T-cell (primary cell): ENCODE data around the gene NUP98. TPM values are rescaled to one million over a fixed set of nuclear protein-coding genes. Genes with fewer than 3 reads are reported as not detected.
A peak's percentile ranks its signal among the peaks of the same experiment; 100 is the strongest.

ENCODE experiments used
- ATAC-seq, 4 experiments: fragments of 200-7000 bp in 3 of 4; fragments of 150-1000 bp in 1 of 4; cut with Tn5 transposase; replicated peaks in 1 of 4; 1 replicate in 3 of 4; 2 replicates in 1 of 4; pipeline ENCODE4 v1.10.0; 2021; ENCODE audit warnings: moderate library complexity in 3 of 4, mild to moderate bottlenecking in 2 of 4, moderate number of reproducible peaks in 1 of 4
- CTCF ChIA-PET, 2 donors: fragments of 300-600 bp; sonication (Branson Sonifier 250); formaldehyde crosslinking; loops; one replicate each; lab custom pipeline; 2022; ENCODE audit warnings: antibody characterized with exemption in 2 of 2; lab: Charles Lee
- POLR2A ChIA-PET, 2 donors: fragments of 300-600 bp; sonication (Branson Sonifier 250); formaldehyde crosslinking; loops; one replicate each; lab custom pipeline; 2022; ENCODE audit warnings: antibody characterized with exemption in 2 of 2; lab: Charles Lee
- DNase-seq, 35 experiments: peaks; one replicate each; pipeline versions ENCODE4 v3.0.0 to v3.0.0-alpha.2; 2013 to 2023
- H3K27ac ChIP-seq: one replicate; pipeline ENCODE4 v1.5.1; 2013; ENCODE audit warnings: low read length
- H3K27me3 ChIP-seq, 2 experiments: replicated peaks in 1 of 2; 1 replicate in 1 of 2; 2 replicates in 1 of 2; pipeline versions ENCODE4 v1.6.1 to v1.7.0; 2013; ENCODE audit warnings: low read length in 1 of 2, mixed read lengths in 1 of 2; ENCODE audit not compliant: control insufficient read depth in 2 of 2, insufficient read depth in 2 of 2; ENCODE audit errors: extremely low read depth in 1 of 2
- H3K36me3 ChIP-seq, 2 donors: 1 replicate in 1 of 2; 2 replicates in 1 of 2; pipeline versions ENCODE4 v1.6.1 to v1.7.0; 2013; ENCODE audit warnings: low read length in 1 of 2; ENCODE audit not compliant: control insufficient read depth in 2 of 2, insufficient read depth in 1 of 2; ENCODE audit errors: extremely low read depth in 1 of 2
- H3K4me1 ChIP-seq, 2 experiments: 1 replicate in 1 of 2; 2 replicates in 1 of 2; pipeline versions ENCODE4 v1.6.1 to v1.7.0; 2013; ENCODE audit warnings: low read length in 2 of 2, mixed read lengths in 1 of 2; ENCODE audit not compliant: insufficient read depth in 2 of 2, control insufficient read depth in 1 of 2; ENCODE audit errors: extremely low read depth in 1 of 2
- H3K4me3 ChIP-seq, 2 donors: 1 replicate in 1 of 2; 2 replicates in 1 of 2; pipeline versions ENCODE4 v1.5.1 to v1.7.0; 2013; ENCODE audit warnings: mild to moderate bottlenecking in 2 of 2, low read length in 1 of 2, moderate library complexity in 1 of 2; ENCODE audit not compliant: control insufficient read depth in 1 of 2; ENCODE audit errors: extremely low read depth in 1 of 2
- H3K9me3 ChIP-seq: 2 replicates; pipeline ENCODE4 v1.7.0; 2013
- H3K27ac Mint-ChIP-seq, 2 donors: one replicate each; pipeline ENCODE4 v1.8.0; 2020 to 2021; ENCODE audit warnings: mild to moderate bottlenecking in 2 of 2, mixed read lengths in 2 of 2
- H3K27me3 Mint-ChIP-seq, 2 donors: one replicate each; pipeline ENCODE4 v1.8.0; 2021 to 2022; ENCODE audit warnings: mixed read lengths in 2 of 2
- H3K36me3 Mint-ChIP-seq: one replicate; pipeline ENCODE4 v1.8.0; 2021; ENCODE audit warnings: mixed read lengths
- H3K4me1 Mint-ChIP-seq, 3 donors: one replicate each; pipeline ENCODE4 v1.8.0; 2020 to 2022; ENCODE audit warnings: mixed read lengths in 3 of 3, mild to moderate bottlenecking in 1 of 3
- H3K4me3 Mint-ChIP-seq, 3 donors: one replicate each; pipeline ENCODE4 v1.8.0; 2020 to 2022; ENCODE audit warnings: mild to moderate bottlenecking in 3 of 3, mixed read lengths in 3 of 3, moderate library complexity in 3 of 3
- H3K9me3 Mint-ChIP-seq, 3 donors: one replicate each; pipeline ENCODE4 v1.8.0; 2020 to 2022; ENCODE audit warnings: mixed read lengths in 3 of 3
- WGBS: methylation state at CpG from one replicate; pipeline ENCODE4 v1.1.5; 2013; ENCODE audit warnings: missing lambda C conversion rate; ENCODE audit not compliant: insufficient coverage; 5-methylcytosine and 5-hydroxymethylcytosine counted together
- total RNA-seq, 35 experiments: library from RNA in 6 of 35; stranded (reverse) in 6 of 35; fragments of 120-200 nt in 1 of 35; gene quantifications; one replicate each; pipeline versions ENCODE4 v1.2.1 to v1.2.4 and lab custom pipeline; 2013 to 2026

Gene NUP98
- total RNA-seq, 5 donors from 2014 or later (not counting 1 experiment from before 2014, with no cell fraction given), result 89.1 to 105 (median 102) TPM

DNA sequence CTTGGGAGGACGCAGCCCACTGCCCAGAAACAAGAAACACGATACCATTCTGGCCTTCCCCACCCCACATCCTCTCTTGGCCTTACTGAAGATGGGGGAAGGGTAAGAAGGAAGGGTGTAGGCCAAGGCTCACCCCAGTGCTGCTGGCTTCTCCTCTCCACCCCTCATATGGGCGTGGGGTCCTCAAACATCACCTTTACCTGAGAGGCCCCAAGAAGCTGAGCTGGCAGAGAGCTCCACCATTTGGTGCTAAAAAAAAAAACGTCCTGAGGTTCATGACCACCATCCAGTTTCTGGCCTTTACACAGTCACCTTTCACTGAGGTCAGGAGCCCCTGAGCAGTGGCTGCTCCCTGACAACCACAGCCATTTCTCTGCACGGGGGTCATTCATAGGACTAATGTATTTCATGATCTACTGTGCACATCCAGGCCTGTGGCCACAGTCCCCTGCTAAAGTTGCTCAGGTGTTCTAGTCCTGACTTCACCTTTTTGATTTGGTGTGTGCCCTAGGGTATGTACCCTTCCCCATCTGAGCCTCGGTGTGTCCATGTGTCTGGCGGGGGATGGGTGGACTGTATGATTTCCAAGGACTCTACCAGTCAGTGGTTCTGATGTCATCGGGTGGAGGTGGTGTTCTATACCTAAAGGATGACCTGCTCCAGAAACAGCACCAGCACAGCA, 28.3 kb upstream of the NUP98 start:
- H3K36me3 Mint-ChIP-seq, result peaks cover 20% of the 10 kb centered on the region
- no peak for ATAC-seq

DNA sequence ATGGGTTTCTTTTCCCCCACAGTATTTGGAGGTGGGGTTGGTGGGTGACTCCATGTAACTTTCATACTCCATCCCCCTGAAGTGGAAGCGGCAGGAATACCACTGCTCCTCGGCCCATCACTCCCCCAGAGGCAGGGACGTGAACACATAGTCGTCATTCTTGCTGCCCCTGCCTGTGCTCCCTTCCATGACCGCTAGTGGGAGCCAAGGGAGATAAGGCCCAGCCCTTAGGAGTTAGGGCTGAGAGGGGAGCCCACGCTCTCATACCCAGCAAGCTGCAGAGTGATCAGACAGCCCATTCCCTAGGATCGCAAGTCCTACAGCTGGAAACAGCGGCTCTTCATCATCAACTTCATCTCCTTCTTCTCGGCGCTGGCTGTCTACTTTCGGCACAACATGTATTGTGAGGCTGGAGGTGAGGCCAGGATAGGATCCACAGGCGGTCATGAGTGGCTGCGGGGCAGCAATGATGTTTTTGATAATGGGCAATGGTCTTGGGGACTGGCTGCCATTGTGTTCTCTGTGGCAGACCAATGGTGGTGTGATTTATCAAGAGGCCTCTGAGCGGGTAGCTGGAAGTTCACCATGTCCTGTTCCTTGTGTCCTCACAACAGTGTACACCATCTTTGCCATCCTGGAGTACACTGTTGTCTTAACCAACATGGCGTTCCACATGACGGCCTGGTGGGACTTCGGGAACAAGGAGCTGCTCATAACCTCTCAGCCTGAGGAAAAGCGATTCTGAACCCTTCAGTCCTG, 27.5 kb upstream of the NUP98 start:
- no peaks in the 10 kb centered on the region for H3K27me3 Mint-ChIP-seq
- peak overlapping the region; percentile 83 to 88 for H3K27ac Mint-ChIP-seq
- Histone ChIP-seq H3K36me3 (peaks cover 20 to 42% of the 10 kb centered on the region in 2 donors), H3K27me3 (no peaks in the 10 kb centered on the region), H3K27ac (peak overlapping the region; percentile 32), H3K4me1 (peaks cover 2 to 22% of the 10 kb centered on the region in 2 experiments), H3K4me3 (no peak overlapping the region), H3K9me3 (no peaks in the 10 kb centered on the region)
- 67% methylated on average over 9 of the region's 18 CpGs for WGBS
- no peak overlapping the region for H3K4me3 Mint-ChIP-seq
- POLR2A ChIA-PET, result interaction anchor here (0.6 to 1.0 kb wide), 5 partner anchors 13 to 855 kb away, joined by 3 to 9 read pairs (median 5); no protein-coding TSS in a partner anchor
- ATAC-seq, result peak; percentile 89 to 94 (median 92)
- CTCF ChIA-PET, result interaction anchor here (0.6 to 2.4 kb wide), 13 partner anchors 10 to 248 kb away, joined by 3 to 13 read pairs (median 4); partner anchors contain the start of genes RHOG (in 1 of the 2) and STIM1 (in 1 of the 2)
- DNase-seq, result peak; percentile 65 to 88 (median 80)
- no peaks in the 10 kb centered on the region for H3K9me3 Mint-ChIP-seq
- peaks cover 38 to 48% (median 41%) of the 10 kb centered on the region in 3 donors for H3K4me1 Mint-ChIP-seq
- peaks cover 16% of the 10 kb centered on the region for H3K36me3 Mint-ChIP-seq

More for the DNA sequence above, 28.3 kb upstream of the NUP98 start:
- DNase-seq, result no peak
- Mint-ChIP-seq H3K9me3 (no peaks in the 10 kb centered on the region), H3K27me3 (no peaks in the 10 kb centered on the region), H3K27ac (peak overlapping the region; percentile 83 to 88), H3K4me3 (no peak overlapping the region), H3K4me1 (peaks cover 41 to 56% (median 41%) of the 10 kb centered on the region in 3 donors)
- Histone ChIP-seq H3K36me3 (peaks cover 21 to 48% of the 10 kb centered on the region in 2 donors), H3K27me3 (no peaks in the 10 kb centered on the region), H3K9me3 (no peaks in the 10 kb centered on the region), H3K4me3 (no peak overlapping the region), H3K27ac (peak overlapping the region; percentile 21), H3K4me1 (peaks cover 2 to 23% of the 10 kb centered on the region in 2 experiments)
- ChIA-PET POLR2A (interaction anchor here (0.6 to 1.0 kb wide), 5 partner anchors 13 to 856 kb away, joined by 3 to 9 read pairs (median 5); no protein-coding TSS in a partner anchor), CTCF (interaction anchor here (0.6 to 2.4 kb wide), 11 partner anchors 9 to 247 kb away, joined by 3 to 13 read pairs (median 5); partner anchors contain the start of genes RHOG (in 1 of the 2) and STIM1 (in 1 of the 2))
- WGBS, result 57% methylated on average over 1 of the region's 8 CpGs

DNA sequence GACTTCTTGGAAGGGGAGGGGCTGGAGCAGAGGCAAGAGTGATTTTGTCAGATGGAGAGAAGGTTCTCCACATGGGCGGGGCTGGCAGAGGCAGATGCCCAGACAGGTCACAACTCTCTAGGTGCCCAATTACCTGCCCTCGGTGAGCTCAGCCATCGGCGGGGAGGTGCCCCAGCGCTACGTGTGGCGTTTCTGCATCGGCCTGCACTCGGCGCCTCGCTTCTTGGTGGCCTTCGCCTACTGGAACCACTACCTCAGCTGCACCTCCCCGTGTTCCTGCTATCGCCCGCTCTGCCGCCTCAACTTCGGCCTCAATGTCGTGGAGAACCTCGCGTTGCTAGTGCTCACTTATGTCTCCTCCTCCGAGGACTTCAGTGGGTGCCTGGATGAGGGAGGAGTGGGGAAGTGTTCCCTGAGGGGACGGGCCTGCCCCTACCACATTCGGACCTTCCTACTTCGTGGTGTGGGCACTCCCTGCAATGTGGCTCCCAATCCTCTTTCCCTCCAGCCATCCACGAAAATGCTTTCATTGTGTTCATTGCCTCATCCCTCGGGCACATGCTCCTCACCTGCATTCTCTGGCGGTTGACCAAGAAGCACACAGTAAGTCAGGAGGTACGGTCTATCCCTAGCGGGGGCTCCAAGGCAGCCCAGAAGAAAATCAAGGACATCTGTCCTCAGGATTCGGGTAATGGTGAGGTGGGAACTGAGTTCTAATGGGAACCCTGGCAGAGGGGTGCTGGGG, 26.6 kb upstream of the NUP98 start:
- H3K36me3 Mint-ChIP-seq, result peaks cover 16% of the 10 kb centered on the region

DNA sequence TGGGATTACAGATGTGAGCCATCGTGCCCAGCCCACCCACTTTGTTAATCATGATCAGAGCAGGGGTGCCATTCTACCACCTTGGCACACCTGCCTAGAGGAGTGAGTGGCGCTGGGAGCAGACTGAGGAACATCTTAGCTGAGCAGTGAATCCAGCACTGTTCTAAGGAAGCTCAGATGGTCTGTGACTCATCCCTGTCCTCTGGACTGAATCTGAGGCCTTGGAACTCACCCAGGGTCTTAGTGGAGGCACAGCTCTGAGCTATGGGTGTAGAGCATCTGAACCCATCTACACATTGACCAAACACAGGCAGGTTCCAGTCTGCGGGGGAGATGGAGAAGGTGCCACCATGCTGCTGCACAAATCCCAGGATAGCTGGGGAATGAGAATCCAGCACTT, 25.9 kb upstream of the NUP98 start:
- Mint-ChIP-seq H3K9me3 (no peaks in the 10 kb centered on the region), H3K27me3 (no peaks in the 10 kb centered on the region), H3K36me3 (peaks cover 16% of the 10 kb centered on the region), H3K4me3 (no peak overlapping the region), H3K4me1 (peaks cover 37 to 43% (median 41%) of the 10 kb centered on the region in 3 donors), H3K27ac (peak overlapping the region; percentile 39 to 43)
- Histone ChIP-seq H3K36me3 (peaks cover 16 to 30% of the 10 kb centered on the region in 2 donors), H3K4me3 (no peak overlapping the region), H3K9me3 (no peaks in the 10 kb centered on the region), H3K27ac (no peak overlapping the region), H3K4me1 (peaks cover 2 to 18% of the 10 kb centered on the region in 2 experiments), H3K27me3 (no peaks in the 10 kb centered on the region)
- CTCF ChIA-PET, result interaction anchor here (0.8 to 1.5 kb wide), 4 partner anchors 8 to 250 kb away, joined by 3 to 6 read pairs (median 4); no protein-coding TSS in a partner anchor
- ATAC-seq (no peak), DNase-seq (no peak)
- POLR2A ChIA-PET, result interaction anchor here (0.5 to 1.2 kb wide), 3 partner anchors 16 to 274 kb away, joined by 3 to 8 read pairs (median 3); partner anchors contain the start of gene RHOG (in 1 of the 2)
- WGBS, result 88% methylated on average over 1 of the region's 3 CpGs

More for the DNA sequence above, 26.6 kb upstream of the NUP98 start:
- Mint-ChIP-seq H3K9me3 (no peaks in the 10 kb centered on the region), H3K4me1 (peaks cover 38 to 46% (median 41%) of the 10 kb centered on the region in 3 donors), H3K4me3 (no peak overlapping the region), H3K27ac (peak overlapping the region; percentile 83 to 88), H3K27me3 (no peaks in the 10 kb centered on the region)
- Histone ChIP-seq H3K9me3 (no peaks in the 10 kb centered on the region), H3K27ac (peak overlapping the region; percentile 32), H3K36me3 (peaks cover 16 to 33% of the 10 kb centered on the region in 2 donors), H3K27me3 (no peaks in the 10 kb centered on the region), H3K4me3 (no peak overlapping the region), H3K4me1 (peaks cover 2 to 18% of the 10 kb centered on the region in 2 experiments)
- POLR2A ChIA-PET, result interaction anchor here (0.5 to 1.2 kb wide), 2 partner anchors 15 to 273 kb away, joined by 3 to 8 read pairs; no protein-coding TSS in a partner anchor
- CTCF ChIA-PET, result interaction anchor here (0.8 to 1.5 kb wide), 4 partner anchors 8 to 249 kb away, joined by 3 to 6 read pairs (median 4); no protein-coding TSS in a partner anchor
- WGBS, result 97% methylated on average over 22 of the region's 30 CpGs
- ATAC-seq, result no peak
- no peak for DNase-seq

DNA sequence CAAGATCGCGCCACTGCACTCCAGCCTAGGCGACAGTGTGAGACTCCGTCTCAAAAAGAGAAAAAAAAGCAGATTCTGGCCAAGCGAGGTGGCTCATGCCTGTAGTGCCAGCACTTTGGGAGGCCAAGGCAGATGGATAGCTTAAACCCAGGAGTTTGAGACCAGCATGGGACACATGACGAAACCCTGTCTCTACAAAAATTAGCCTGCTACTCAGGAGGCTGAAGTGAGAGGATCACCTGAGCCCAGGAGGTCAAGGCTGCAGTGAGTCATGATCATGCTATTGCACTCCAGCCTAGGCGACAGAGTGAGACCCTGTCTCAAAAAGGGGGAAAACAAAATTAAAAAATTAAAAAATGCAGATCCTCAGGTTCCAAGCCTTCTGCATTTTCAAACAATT, 25.0 kb upstream of the NUP98 start:
- Mint-ChIP-seq H3K36me3 (peaks cover 11% of the 10 kb centered on the region), H3K27me3 (no peaks in the 10 kb centered on the region), H3K9me3 (no peaks in the 10 kb centered on the region), H3K4me3 (no peak overlapping the region), H3K4me1 (peaks cover 32 to 35% (median 33%) of the 10 kb centered on the region in 3 donors), H3K27ac (no peak overlapping the region)
- ChIA-PET CTCF (interaction anchor here in 1 of 2 donors (0.7 kb wide), 1 partner anchor 197 kb away, joined by 3 read pairs; no protein-coding TSS in a partner anchor), POLR2A (interaction anchor here in 1 of 2 donors (0.7 kb wide), 1 partner anchor 19 kb away, joined by 3 read pairs; the partner anchor contains the start of gene RHOG)
- 97% methylated on average over 5 of the region's 7 CpGs for WGBS
- H3K27me3 ChIP-seq, result no peaks in the 10 kb centered on the region
- H3K36me3 ChIP-seq, result peaks cover 7 to 21% of the 10 kb centered on the region in 2 donors
- no peaks in the 10 kb centered on the region for H3K9me3 ChIP-seq
- DNase-seq (no peak), ATAC-seq (no peak)
- H3K27ac ChIP-seq, result no peak overlapping the region
- H3K4me1 ChIP-seq, result peaks cover 2 to 18% of the 10 kb centered on the region in 2 experiments
- no peak overlapping the region for H3K4me3 ChIP-seq
